H7 (cell line): ENCODE data around the gene TUBGCP6. TPM values are rescaled to one million over a fixed set of nuclear protein-coding genes. Genes with fewer than 3 reads are reported as not detected.
"Not testable (repeated sequence)": the region's sequence is repeated elsewhere in the genome, so short reads cannot be mapped to it uniquely, and the experiment has no call there.

Experiments
- DNase-seq: peaks from one replicate; pipeline ENCODE4 v3.0.0; 2012
- H3K27me3 ChIP-seq: 2 replicates; pipeline ENCODE4 v1.6.0; 2011; ENCODE audit warnings: mild to moderate bottlenecking, low read length; ENCODE audit not compliant: control insufficient read depth, insufficient read depth
- H3K36me3 ChIP-seq: replicated peaks from 2 replicates; pipeline ENCODE4 v1.5.1; 2011; ENCODE audit warnings: low read length; ENCODE audit not compliant: control insufficient read depth, insufficient read depth
- H3K4me3 ChIP-seq: 2 replicates; pipeline ENCODE4 v1.5.1; 2011; ENCODE audit warnings: low read depth, mild to moderate bottlenecking, control low read depth, low read length, moderate library complexity; ENCODE audit not compliant: insufficient read depth
- total RNA-seq: library from RNA; depleted of rRNA; stranded (reverse); fragments of >200 nt; shearing (Covaris generic); gene quantifications from 2 replicates; pipeline ENCODE4 v1.2.3, GENCODE V29; 2014; rRNA removed

Gene TUBGCP6
- total RNA-seq, 1 experiment from 2014 or later = 24.0 TPM

DNA sequence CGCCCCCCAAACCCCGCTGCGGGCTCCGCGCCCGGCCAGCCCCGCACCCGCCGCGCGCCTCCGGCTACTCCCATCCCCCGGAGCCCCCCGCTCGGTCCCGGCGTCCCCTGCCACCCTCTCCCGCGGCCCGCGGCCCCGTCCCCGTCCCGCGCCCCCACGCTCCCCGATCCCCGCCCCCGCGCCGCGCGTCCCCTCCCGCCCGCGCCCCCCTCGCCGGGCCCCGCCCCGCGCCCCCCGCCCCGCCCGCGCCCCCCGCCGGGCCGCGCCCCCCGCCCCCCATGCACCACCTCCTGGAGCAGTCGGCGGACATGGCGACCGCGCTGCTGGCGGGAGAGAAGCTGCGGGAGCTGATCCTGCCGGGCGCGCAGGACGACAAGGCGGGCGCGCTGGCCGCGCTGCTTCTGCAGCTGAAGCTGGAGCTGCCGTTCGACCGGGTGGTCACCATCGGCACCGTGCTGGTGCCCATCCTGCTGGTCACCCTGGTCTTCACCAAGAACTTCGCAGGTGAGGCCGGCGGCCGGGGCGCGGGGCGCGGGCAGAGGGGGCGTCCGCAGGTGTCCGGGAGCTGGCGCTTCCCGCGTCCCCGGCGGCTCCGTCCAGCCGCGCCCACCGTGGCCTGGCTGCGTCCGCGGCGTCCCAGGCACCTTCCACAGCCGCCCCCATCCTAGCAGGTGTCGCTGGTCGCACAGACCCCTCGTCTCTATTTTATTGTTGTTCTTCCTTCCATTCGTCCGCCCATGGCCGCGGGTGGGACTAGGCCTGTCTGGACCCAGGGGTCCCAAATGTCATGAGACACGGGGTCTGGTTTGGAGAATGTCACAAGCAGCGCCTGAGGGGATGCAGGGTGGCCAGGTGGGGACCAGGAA lies 74.1 kb downstream of the TUBGCP6 start, which contains the start of gene PANX2:
Gene PANX2 (plus strand): TSS at position 279 of the 866 bp plus-strand sequence. CDS start 0 bp downstream, at position 279.
- peaks cover 19% of the 10 kb centered on the region for H3K27me3 ChIP-seq
- no peaks in the 10 kb centered on the region for H3K36me3 ChIP-seq
- DNase-seq = peak; percentile 85
- peak within 1 kb of the TSS; percentile 65 for H3K4me3 ChIP-seq

DNA sequence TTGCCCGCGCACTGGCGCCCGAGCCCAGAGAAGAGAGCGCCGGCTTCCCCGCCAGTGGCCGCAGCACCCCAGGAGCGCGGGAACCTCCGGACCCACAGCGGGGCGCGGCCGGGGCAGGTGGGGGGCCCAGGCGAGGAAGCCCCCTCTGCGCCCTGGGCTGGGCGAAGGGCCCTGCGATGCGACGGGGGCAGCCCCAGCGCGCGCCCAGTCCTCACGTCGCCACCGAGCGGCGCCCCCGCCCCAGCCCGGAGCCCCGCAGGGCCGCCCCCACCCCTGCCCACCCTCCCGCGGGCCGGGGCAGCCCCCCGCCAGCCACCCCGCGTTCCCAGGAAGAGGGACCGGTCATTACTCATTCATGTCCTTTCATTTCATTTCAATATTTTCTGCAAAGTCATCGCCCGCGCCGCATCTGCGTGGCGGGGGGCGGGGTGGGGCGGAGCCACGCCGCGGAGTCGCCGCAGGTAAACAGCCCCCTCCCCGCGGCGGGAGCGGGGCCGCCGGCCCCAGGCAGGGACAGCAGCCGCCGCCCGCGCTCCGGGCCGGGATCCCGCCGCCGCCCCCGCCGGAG lies 75.0 kb downstream of the TUBGCP6 start:
- Histone ChIP-seq H3K36me3 (no peaks in the 10 kb centered on the region), H3K4me3 (peak overlapping the region; percentile 49), H3K27me3 (peaks cover 19% of the 10 kb centered on the region)
- peak; percentile 93 for DNase-seq

DNA sequence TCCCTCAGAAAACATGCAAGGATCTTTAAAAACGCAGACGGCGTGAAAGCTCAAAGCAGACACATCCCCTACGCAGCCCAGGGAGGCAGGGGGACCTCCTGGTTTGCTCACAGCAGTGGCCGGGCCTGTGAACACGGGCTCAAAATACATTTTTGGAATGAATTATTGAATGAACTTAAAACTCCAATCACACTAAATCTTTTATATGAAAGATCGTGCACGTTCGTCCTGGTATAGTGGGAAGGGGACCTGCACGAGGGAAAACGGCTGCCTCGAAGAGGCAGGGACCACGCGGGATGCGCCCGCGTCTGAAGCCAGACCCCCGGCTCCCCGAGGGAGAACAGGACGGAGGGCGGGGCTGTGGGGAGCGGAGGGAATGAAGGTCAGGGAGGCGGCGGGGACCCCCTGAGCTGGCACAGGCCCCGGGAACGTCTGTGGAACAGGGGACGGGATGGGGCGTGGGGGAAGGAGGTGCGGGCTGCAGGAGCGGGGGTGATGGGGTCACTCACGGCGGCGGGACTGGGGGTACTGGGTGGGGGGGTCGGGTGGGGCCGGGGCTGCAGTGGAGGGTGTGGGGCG lies 75.6 kb downstream of the TUBGCP6 start:
- Histone ChIP-seq H3K4me3 (peak overlapping the region; percentile 49), H3K27me3 (peaks cover 19% of the 10 kb centered on the region), H3K36me3 (no peaks in the 10 kb centered on the region)
- DNase-seq = peak; percentile 78

DNA sequence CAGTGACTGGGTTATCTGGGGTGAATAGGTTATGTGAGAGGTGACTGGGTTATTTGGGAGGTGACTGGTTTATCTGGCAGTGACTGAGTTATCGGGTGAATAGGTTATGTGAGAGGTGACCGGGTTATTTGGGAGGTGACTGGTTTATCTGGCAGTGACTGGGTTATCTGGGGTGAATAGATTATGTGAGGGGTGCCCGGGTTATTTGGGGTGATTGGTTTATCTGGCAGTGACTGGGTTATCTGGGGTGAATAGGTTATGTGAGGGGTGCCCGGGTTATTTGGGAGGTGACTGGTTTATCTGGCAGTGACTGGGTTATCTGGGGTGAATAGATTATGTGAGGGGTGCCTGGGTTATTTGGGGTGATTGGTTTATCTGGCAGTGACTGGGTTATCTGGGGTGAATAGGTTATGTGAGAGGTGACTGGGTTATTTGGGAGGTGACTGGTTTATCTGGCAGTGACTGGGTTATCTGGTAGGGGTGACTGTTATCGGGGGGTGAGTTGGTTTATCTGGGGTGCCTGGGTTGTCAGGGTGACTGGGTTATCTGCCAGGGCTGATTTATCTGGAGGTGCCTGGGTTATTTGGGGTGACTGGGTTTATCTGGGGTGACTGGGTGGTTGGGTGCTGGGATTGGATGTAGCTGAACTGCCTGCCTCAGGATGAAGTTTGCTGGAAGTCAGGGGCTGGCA lies 76.2 kb downstream of the TUBGCP6 start:
- H3K4me3 ChIP-seq, DNase-seq, H3K36me3 ChIP-seq: not testable (repeated sequence)
- H3K27me3 ChIP-seq = peaks cover 19% of the 10 kb centered on the region

DNA sequence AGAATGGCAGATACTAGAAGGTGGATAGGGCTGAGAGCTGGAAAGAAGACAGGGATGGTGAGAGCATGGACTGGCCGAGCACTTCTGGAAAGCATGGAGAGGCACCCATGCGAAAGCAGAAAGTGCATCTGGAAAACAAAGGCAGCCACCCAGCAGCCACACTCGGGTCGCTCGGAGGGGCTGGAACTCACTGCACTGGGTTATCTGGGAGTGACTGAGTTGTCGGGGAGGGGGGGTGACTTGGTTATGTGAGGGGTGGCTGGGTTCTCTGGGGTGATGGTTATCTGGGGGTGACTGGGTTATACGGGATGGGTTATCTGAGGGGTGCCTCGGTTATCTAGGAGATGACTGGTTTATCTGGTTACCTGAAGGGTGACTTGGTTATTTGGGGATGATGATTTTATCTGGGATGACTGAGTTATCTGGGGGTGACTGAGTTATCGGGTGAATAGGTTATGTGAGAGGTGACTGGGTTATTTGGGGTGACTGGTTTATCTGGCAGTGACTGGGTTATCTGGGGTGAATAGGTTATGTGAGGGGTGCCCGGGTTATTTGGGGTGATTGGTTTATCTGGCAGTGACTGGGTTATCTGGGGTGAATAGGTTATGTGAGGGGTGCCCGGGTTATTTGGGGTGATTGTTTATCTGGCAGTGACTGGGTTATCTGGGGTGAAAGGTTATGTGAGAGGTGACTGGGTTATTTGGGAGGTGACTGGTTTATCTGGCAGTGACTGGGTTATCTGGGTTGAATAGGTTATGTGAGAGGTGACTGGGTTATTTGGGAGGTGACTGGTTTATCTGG lies 76.9 kb downstream of the TUBGCP6 start:
- Histone ChIP-seq H3K4me3 (no peak overlapping the region), H3K27me3 (peaks cover 19% of the 10 kb centered on the region), H3K36me3 (no peaks in the 10 kb centered on the region)
- no peak for DNase-seq

Other genes with a start within 250 kb of the TUBGCP6 start
- gene IL17REL, start 232.3 kb downstream of the TUBGCP6 start, total RNA-seq = 0.04 TPM in 1 of 2 replicates, not detected in the other
- not detected in 2 replicates for gene TTLL8, start 186.7 kb downstream of the TUBGCP6 start, total RNA-seq
- gene MLC1, start 159.6 kb downstream of the TUBGCP6 start, total RNA-seq = 0.14 TPM in 1 of 2 replicates, not detected in the other
- not detected in 2 replicates for gene MOV10L1, start 155.0 kb downstream of the TUBGCP6 start, total RNA-seq
- 2.2 and 2.6 TPM in 2 replicates for gene PANX2, start 74.3 kb downstream of the TUBGCP6 start, total RNA-seq
- 83.1 and 84.6 TPM in 2 replicates for gene TRABD, start 59.1 kb downstream of the TUBGCP6 start, total RNA-seq
- 27.8 and 29.9 TPM in 2 replicates for gene SELENOO, start 44.0 kb downstream of the TUBGCP6 start, total RNA-seq
- 15.7 and 22.4 TPM in 2 replicates for gene HDAC10, start 6.2 kb upstream of the TUBGCP6 start, total RNA-seq
- gene MAPK12, start 16.7 kb upstream of the TUBGCP6 start, total RNA-seq = 21.2 and 23.8 TPM in 2 replicates
- gene MAPK11, start 25.4 kb upstream of the TUBGCP6 start, total RNA-seq = 1.4 and 2.4 TPM in 2 replicates
- 33.4 and 39.8 TPM in 2 replicates for gene PLXNB2, start 62.6 kb upstream of the TUBGCP6 start, total RNA-seq
- 0.52 and 1.1 TPM in 2 replicates for gene DENND6B, start 82.0 kb upstream of the TUBGCP6 start, total RNA-seq
- gene PPP6R2, start 98.3 kb upstream of the TUBGCP6 start, total RNA-seq = 47.0 and 48.7 TPM in 2 replicates
- 53.8 and 64.4 TPM in 2 replicates for gene SBF1, start 230.0 kb upstream of the TUBGCP6 start, total RNA-seq
- gene ADM2, start 236.5 kb upstream of the TUBGCP6 start, total RNA-seq = 3.0 and 3.2 TPM in 2 replicates
- not detected in 2 replicates for gene MIOX, start 241.8 kb upstream of the TUBGCP6 start, total RNA-seq